HepG2 (cell line): ENCODE results near the gene CERT1. TPM values are rescaled to one million over a fixed set of nuclear protein-coding genes. Genes with fewer than 3 reads are reported as not detected.

Experiments used
- ATAC-seq: fragments of 200-7000 bp; cut with Tn5 transposase; 3 replicates; pipeline ENCODE4 v1.9.1; 2020; ENCODE audit warnings: mild to moderate bottlenecking, moderate library complexity
- BruUV-seq: library from RNA; stranded (reverse); fragments of 400-500 nt; replicated peaks from 2 replicates; lab custom pipeline; 2021; lab: Mats Ljungman, UMichigan
- CTCF ChIA-PET: fragments of 300-600 bp; formaldehyde crosslinking; extraction: SDS; loops from one replicate; lab custom pipeline; 2021; ENCODE audit warnings: low total read pairs, inconsistent platforms, low intra/inter-chr PET ratio; lab: Yijun Ruan, JAX
- POLR2A ChIA-PET: fragments of 350-600 bp; sonication (Branson Sonifier 250); formaldehyde crosslinking; loops from one replicate; lab custom pipeline; 2020; ENCODE audit warnings: antibody characterized with exemption, inconsistent platforms; lab: Yijun Ruan, JAX
- DNase-seq: peaks from one replicate; pipeline ENCODE4 v3.0.0-alpha.2; 2015; ENCODE audit warnings: low spot score
- FAIRE-seq: peaks from 3 replicates; lab custom pipeline; 2011; peaks lifted over from hg19 to GRCh38; lab: Jason Lieb, UNC
- H2AFZ ChIP-seq: one replicate; pipeline ENCODE4 v1.6.1; 2011; ENCODE audit warnings: low read length, inconsistent platforms
- H3K27ac ChIP-seq: fragments of 300-600 bp; 3 replicates; pipeline ENCODE4 v1.8.0; 2011; ENCODE audit warnings: mixed run types, mild to moderate bottlenecking, mixed read lengths, low read length, inconsistent platforms; ENCODE audit not compliant: insufficient read depth; ENCODE audit errors: extremely low read length
- H3K27me3 ChIP-seq, 2 experiments: fragments of 200-600 bp in 1 of 2; 2 replicates in 1 of 2; 3 replicates in 1 of 2; pipeline versions ENCODE4 v1.6.0 to v1.8.0; 2011; ENCODE audit warnings: low read length in 2 of 2, mild to moderate bottlenecking in 2 of 2, moderate library complexity in 2 of 2, inconsistent platforms in 1 of 2; ENCODE audit not compliant: insufficient read depth in 2 of 2, control insufficient read depth in 1 of 2
- H3K36me3 ChIP-seq, 2 experiments: fragments of 200-600 bp in 1 of 2; replicated peaks in 1 of 2; 2 replicates in 1 of 2; 3 replicates in 1 of 2; pipeline versions ENCODE4 v1.5.1 to v1.8.0; 2011; ENCODE audit warnings: low read length in 2 of 2, inconsistent platforms in 1 of 2; ENCODE audit not compliant: insufficient read depth in 2 of 2, control insufficient read depth in 1 of 2
- H3K4me1 ChIP-seq: 2 replicates; pipeline ENCODE4 v1.5.1; 2012; ENCODE audit warnings: low read length, inconsistent platforms; ENCODE audit not compliant: insufficient read depth
- H3K4me2 ChIP-seq: 2 replicates; pipeline ENCODE4 v1.6.0; 2011; ENCODE audit warnings: low read depth, low read length, inconsistent platforms
- H3K4me3 ChIP-seq, 3 experiments: fragments of 200-600 bp in 1 of 3; sonication (generic), shearing (Covaris generic) in 1 of 3; replicated peaks in 1 of 3; 2 replicates each; pipeline ENCODE4 v1.5.1; 2011 to 2016; ENCODE audit warnings: low read length in 3 of 3, inconsistent platforms in 2 of 3, low read depth in 2 of 3, mild to moderate bottlenecking in 2 of 3, control low read depth in 1 of 3, mixed read lengths in 1 of 3; ENCODE audit not compliant: insufficient read depth in 1 of 3
- H3K79me2 ChIP-seq: one replicate; pipeline ENCODE4 v1.6.1; 2011; ENCODE audit warnings: low read length, inconsistent platforms; ENCODE audit not compliant: insufficient read depth
- H3K9ac ChIP-seq: 2 replicates; pipeline ENCODE4 v1.6.0; 2011; ENCODE audit warnings: mild to moderate bottlenecking, low read depth, low read length, inconsistent platforms; ENCODE audit not compliant: insufficient read depth
- H3K9me3 ChIP-seq: 2 replicates; pipeline ENCODE4 v1.5.1; 2012; ENCODE audit warnings: mild to moderate bottlenecking, low read length
- H4K20me1 ChIP-seq: 2 replicates; pipeline ENCODE4 v1.6.0; 2011; ENCODE audit warnings: inconsistent platforms, mild to moderate bottlenecking, low read length, moderate library complexity; ENCODE audit not compliant: insufficient read depth
- FOXJ3 ChIP-seq: sonication (generic); formaldehyde crosslinking; IDR thresholded peaks from 2 replicates; pipeline ENCODE4 v1.4.0; 2020; ENCODE audit warnings: missing genetic modification reagents, mild to moderate bottlenecking, borderline replicate concordance
- KDM5A ChIP-seq: fragments of 200-600 bp; sonication (generic); IDR thresholded peaks from 2 replicates; pipeline ENCODE4 v1.7.0; 2018; ENCODE audit warnings: antibody characterized with exemption, mild to moderate bottlenecking, low read length, borderline replicate concordance
- POLR2G ChIP-seq: fragments of 200-400 bp; formaldehyde crosslinking; IDR thresholded peaks from 2 replicates; pipeline ENCODE4 v1.6.1; 2018; ENCODE audit warnings: mild to moderate bottlenecking, low read depth, low read length, moderate library complexity
- SIN3B ChIP-seq: fragments of 150-350 bp; IDR thresholded peaks from 2 replicates; pipeline ENCODE4 v1.6.1; 2014; ENCODE audit warnings: low read length
- ZNF160 ChIP-seq: sonication (generic); formaldehyde crosslinking; IDR thresholded peaks from 2 replicates; pipeline ENCODE4 v1.8.0; 2022; ENCODE audit warnings: mild to moderate bottlenecking, inconsistent platforms, missing genetic modification reagents
- ZNF891 ChIP-seq: sonication (generic); formaldehyde crosslinking; IDR thresholded peaks from 2 replicates; pipeline ENCODE4 v1.5.0; 2020; ENCODE audit warnings: mild to moderate bottlenecking, missing genetic modification reagents
- WGBS: methylation state at CpG from one replicate; pipeline ENCODE4 v1.1.6; 2017; ENCODE audit warnings: low lambda C conversion rate; 5-methylcytosine and 5-hydroxymethylcytosine counted together
- in situ Hi-C: cut with HindIII; loops from 2 replicates; pipeline ENCODE4 v1.10.0; 2017; ENCODE audit warnings: low pct_unique_long_range_greater_than_20kb; ENCODE audit not compliant: extremely low pct_ligation_motif_present
- intact Hi-C: fragments of 100-400 bp; cut with micrococcal nuclease; formaldehyde crosslinking; loops from one replicate; pipeline ENCODE4 v1.10.0; 2022; ENCODE audit not compliant: unreplicated experiment
- polyA plus RNA-seq, 8 experiments: library from polyadenylated mRNA; depleted of rRNA in 3 of 8; stranded (reverse) in 7 of 8; unstranded in 1 of 8; fragments of >200 nt; fragmentation: Illumina TruSeq in 4 of 8; extraction: Trizol in 4 of 8; gene quantifications; 2 replicates each; pipeline versions ENCODE4 v1.2.1 to v1.2.3, GENCODE V29; 2011 to 2016; ENCODE audit warnings: low read depth in 4 of 8, missing spikeins in 1 of 8, mixed read lengths in 1 of 8; ENCODE audit not compliant: insufficient read depth in 1 of 8
- total RNA-seq, 5 experiments: library from RNA; depleted of rRNA; stranded (reverse); fragments of >200 nt; fragmentation: Illumina TruSeq; extraction: Trizol; gene quantifications; 2 replicates each; pipeline ENCODE4 v1.2.3, GENCODE V29; 2016; ENCODE audit warnings: low read depth in 1 of 5
- TF ChIP-seq, protein P1 (sequence below): IDR thresholded peaks from 2 replicates; pipeline ENCODE4 v1.6.1; 2012; ENCODE audit warnings: low read length, improper control_type of control experiment

The CERT1 gene
- total and polyA plus RNA-seq, 2 of the 13 experiments (the other 11 are each of a cell fraction or from before 2014, with no cell fraction given), result 8.2 to 12.7 TPM

GRCh38 chr5:75522025-75522424 is 10.6 kb upstream of the CERT1 start:
- peaks cover 33% of the 10 kb centered on the region for H3K79me2 ChIP-seq
- POLR2A ChIA-PET, result no interaction called here
- no peak for FAIRE-seq
- no peak overlapping the region for H3K4me3 ChIP-seq
- H3K4me2 ChIP-seq, result no peak overlapping the region
- peaks cover 41% of the 10 kb centered on the region for H4K20me1 ChIP-seq
- no peak for TF ChIP-seq ZNF891
- no peak for TF ChIP-seq SIN3B
- TF ChIP-seq, all 625 proteins: peak for 0
- BruUV-seq, result no TSS peak
- in situ Hi-C loops (loop anchor here (25.0 kb wide), 1 partner anchor 835 kb away; the partner anchor contains the start of gene HEXB), intact Hi-C loops (loop anchor here (10.0 kb wide), 1 partner anchor 287 kb away; the partner anchor contains the start of gene ANKRD31)
- peaks cover 16% of the 10 kb centered on the region; the same call in 1 of the 2 replicates for H3K9me3 ChIP-seq
- H3K9ac ChIP-seq, result no peak overlapping the region
- peaks cover 8% of the 10 kb centered on the region for H3K4me1 ChIP-seq
- H3K36me3 ChIP-seq, result no peaks in the 10 kb centered on the region
- no peak for ATAC-seq
- CTCF ChIA-PET, result no interaction called here
- H3K27me3 ChIP-seq, result no peaks in the 10 kb centered on the region
- no peak overlapping the region for H3K27ac ChIP-seq
- DNase-seq, result no peak
- H2AFZ ChIP-seq, result no peak overlapping the region

DNA sequence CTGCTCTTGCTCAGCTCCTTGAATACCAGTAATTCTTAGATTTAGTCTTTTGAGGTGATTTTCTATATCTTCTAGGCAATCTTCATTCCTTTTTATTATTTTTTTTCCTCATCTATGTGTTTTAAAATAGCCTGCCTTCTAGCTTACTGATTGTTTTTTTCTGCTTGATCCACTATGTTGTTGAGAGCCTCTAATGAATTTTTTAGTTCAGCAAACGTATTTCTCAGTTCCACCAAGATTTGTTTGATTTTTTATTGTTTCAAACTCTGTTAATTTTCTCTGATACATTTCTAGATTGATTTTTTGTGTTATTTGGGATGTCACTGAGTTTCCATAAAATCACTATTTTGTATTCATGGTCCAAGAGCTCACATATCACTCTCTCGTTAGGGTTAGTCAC is 9.8 kb upstream of the CERT1 start:
- Histone ChIP-seq H3K4me2 (no peak overlapping the region), H3K9me3 (peaks cover 16% of the 10 kb centered on the region; the same call in 1 of the 2 replicates), H2AFZ (no peak overlapping the region), H4K20me1 (peaks cover 41% of the 10 kb centered on the region), H3K27ac (no peak overlapping the region), H3K9ac (no peak overlapping the region), H3K27me3 (no peaks in the 10 kb centered on the region), H3K79me2 (peaks cover 33% of the 10 kb centered on the region), H3K36me3 (no peaks in the 10 kb centered on the region), H3K4me3 (no peak overlapping the region), H3K4me1 (peaks cover 8% of the 10 kb centered on the region)
- intact Hi-C loops, result loop anchor here (10.0 kb wide), 1 partner anchor 286 kb away; the partner anchor contains the start of gene ANKRD31
- 94% methylated on average over 2 of the region's 2 CpGs for WGBS
- ATAC-seq (no peak), FAIRE-seq (no peak), DNase-seq (no peak)
- in situ Hi-C loops, result loop anchor here (25.0 kb wide), 1 partner anchor 834 kb away; the partner anchor contains the start of gene HEXB
- no peak for TF ChIP-seq POLR2G
- TF ChIP-seq KDM5A, result no peak
- TF ChIP-seq, protein P1, sequence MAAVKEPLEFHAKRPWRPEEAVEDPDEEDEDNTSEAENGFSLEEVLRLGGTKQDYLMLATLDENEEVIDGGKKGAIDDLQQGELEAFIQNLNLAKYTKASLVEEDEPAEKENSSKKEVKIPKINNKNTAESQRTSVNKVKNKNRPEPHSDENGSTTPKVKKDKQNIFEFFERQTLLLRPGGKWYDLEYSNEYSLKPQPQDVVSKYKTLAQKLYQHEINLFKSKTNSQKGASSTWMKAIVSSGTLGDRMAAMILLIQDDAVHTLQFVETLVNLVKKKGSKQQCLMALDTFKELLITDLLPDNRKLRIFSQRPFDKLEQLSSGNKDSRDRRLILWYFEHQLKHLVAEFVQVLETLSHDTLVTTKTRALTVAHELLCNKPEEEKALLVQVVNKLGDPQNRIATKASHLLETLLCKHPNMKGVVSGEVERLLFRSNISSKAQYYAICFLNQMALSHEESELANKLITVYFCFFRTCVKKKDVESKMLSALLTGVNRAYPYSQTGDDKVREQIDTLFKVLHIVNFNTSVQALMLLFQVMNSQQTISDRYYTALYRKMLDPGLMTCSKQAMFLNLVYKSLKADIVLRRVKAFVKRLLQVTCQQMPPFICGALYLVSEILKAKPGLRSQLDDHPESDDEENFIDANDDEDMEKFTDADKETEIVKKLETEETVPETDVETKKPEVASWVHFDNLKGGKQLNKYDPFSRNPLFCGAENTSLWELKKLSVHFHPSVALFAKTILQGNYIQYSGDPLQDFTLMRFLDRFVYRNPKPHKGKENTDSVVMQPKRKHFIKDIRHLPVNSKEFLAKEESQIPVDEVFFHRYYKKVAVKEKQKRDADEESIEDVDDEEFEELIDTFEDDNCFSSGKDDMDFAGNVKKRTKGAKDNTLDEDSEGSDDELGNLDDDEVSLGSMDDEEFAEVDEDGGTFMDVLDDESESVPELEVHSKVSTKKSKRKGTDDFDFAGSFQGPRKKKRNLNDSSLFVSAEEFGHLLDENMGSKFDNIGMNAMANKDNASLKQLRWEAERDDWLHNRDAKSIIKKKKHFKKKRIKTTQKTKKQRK, result no peak
- no peak for TF ChIP-seq FOXJ3 (CRISPR knock-in tag)
- TF ChIP-seq ZNF160 (CRISPR knock-in tag), result peak; percentile 98
- no peak for TF ChIP-seq ZNF891
- no TSS peak for BruUV-seq
- POLR2A ChIA-PET, result no interaction called here
- CTCF ChIA-PET, result no interaction called here
